Measurements from ENCODE around the gene KAT6B.
A peak's percentile ranks its signal among the peaks of the same experiment; 100 is the strongest.

KAT6B gene

GRCh38 chr10:74794531-74794930 is 31.9 kb upstream of the KAT6B start:
- no peak overlapping the region for H3K27ac ChIP-seq
- no peak for DNase-seq (ENCODE audit: low spot score)
- TF ChIP-seq, protein P1, sequence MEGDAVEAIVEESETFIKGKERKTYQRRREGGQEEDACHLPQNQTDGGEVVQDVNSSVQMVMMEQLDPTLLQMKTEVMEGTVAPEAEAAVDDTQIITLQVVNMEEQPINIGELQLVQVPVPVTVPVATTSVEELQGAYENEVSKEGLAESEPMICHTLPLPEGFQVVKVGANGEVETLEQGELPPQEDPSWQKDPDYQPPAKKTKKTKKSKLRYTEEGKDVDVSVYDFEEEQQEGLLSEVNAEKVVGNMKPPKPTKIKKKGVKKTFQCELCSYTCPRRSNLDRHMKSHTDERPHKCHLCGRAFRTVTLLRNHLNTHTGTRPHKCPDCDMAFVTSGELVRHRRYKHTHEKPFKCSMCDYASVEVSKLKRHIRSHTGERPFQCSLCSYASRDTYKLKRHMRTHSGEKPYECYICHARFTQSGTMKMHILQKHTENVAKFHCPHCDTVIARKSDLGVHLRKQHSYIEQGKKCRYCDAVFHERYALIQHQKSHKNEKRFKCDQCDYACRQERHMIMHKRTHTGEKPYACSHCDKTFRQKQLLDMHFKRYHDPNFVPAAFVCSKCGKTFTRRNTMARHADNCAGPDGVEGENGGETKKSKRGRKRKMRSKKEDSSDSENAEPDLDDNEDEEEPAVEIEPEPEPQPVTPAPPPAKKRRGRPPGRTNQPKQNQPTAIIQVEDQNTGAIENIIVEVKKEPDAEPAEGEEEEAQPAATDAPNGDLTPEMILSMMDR (IDR thresholded peaks at IDR 0.05) = no peak
- H3K4me3 ChIP-seq = no peak overlapping the region

- Histone ChIP-seq H3K27ac (no peak overlapping the region), H3K4me3 (no peak overlapping the region)
- DNase-seq (ENCODE audit: low spot score) = no peak
- TF ChIP-seq, protein P1 (IDR thresholded peaks at IDR 0.05) = no peak
Measured at GRCh38 chr10:74797550-74797949, 28.9 kb upstream of the KAT6B start.

- Histone ChIP-seq H3K4me3 (no peak overlapping the region), H3K27ac (no peak overlapping the region)
- no peak for DNase-seq (ENCODE audit: low spot score)
Measured at GRCh38 chr10:74799721-74800221, 26.6 kb upstream of the KAT6B start.

GRCh38 chr10:74801447-74801846 is 25.0 kb upstream of the KAT6B start:
- TF ChIP-seq, protein P1 (IDR thresholded peaks at IDR 0.05) = no peak
- H3K27ac ChIP-seq = no peak overlapping the region
- no peak overlapping the region for H3K4me3 ChIP-seq
- no peak for DNase-seq (ENCODE audit: low spot score)

More at GRCh38 chr10:74799721-74800221, 26.6 kb upstream of the KAT6B start:
- TF ChIP-seq, protein P1 (IDR thresholded peaks at IDR 0.05) = no peak

GRCh38 chr10:74808501-74808900 is 17.9 kb upstream of the KAT6B start:
- TF ChIP-seq, protein P1 (IDR thresholded peaks at IDR 0.05) = no peak
- no peak overlapping the region for H3K4me3 ChIP-seq
- no peak for DNase-seq (ENCODE audit: low spot score)
- no peak overlapping the region for H3K27ac ChIP-seq

GRCh38 chr10:74810087-74810486 is 16.3 kb upstream of the KAT6B start:
- Histone ChIP-seq H3K4me3 (no peak overlapping the region), H3K27ac (no peak overlapping the region)
- TF ChIP-seq, protein P1 (IDR thresholded peaks at IDR 0.05) = no peak
- DNase-seq (ENCODE audit: low spot score) = no peak

DNA sequence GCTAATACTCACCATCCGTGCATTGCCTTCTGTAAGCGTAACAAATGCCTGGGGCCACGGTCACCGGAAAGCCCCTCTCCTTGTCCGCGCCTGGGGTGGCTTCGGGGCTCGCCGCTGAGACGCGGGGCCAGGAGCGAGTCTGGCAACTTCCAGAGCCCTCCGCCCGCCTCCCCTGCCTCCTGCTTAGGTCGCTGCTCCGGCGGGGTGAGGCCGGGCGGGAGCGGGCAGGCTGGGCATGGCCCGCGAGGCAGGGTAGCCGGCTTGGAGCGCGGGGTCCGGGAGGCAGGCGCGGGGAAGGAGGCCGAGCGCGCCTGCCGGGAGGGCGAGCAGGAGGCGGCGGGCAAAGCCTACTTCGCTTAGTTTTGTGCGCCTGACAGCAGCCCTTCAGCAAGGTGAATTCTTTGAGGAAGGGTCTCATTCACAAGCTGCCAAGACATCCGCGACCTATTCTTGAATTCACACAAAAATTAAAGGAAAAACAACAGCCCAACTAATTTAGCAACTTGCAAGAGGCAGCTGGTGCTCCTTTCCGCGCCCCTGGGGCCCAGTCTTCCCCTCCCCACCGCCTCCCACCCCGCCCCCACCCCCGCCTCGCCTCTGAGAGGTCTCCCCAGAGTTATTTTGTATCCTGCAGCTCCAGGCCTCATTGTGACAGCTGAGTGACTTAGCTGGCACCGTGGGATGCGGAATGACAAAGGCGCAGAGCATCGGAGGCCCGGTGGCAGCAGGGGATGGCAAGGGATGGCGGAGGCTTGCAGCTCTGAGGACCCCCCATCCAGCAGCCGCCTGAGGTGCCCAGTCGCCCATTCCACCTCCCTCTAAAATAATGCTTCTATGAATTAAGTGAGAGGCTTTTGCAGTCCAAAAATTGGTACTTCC is 12.8 kb upstream of the KAT6B start:
- Histone ChIP-seq H3K4me3 (peak overlapping the region; percentile 34), H3K27ac (no peak overlapping the region)
- TF ChIP-seq, protein P1 (IDR thresholded peaks at IDR 0.05) = no peak
- no peak for DNase-seq (ENCODE audit: low spot score)

All from coronary artery (tissue), 2 donors.